Renal cortex interstitium (tissue), 11 donors: Measurements from ENCODE around the gene ITPK1. TPM values are rescaled to one million over a fixed set of nuclear protein-coding genes. Genes with fewer than 3 reads are reported as not detected.
A peak's percentile ranks its signal among the peaks of the same experiment; 100 is the strongest.
"Not testable (repeated sequence)": the region's sequence is repeated elsewhere in the genome, so short reads cannot be mapped to it uniquely, and the experiment has no call there.

ENCODE experiments used
- DNase-seq, 11 donors: peaks; one replicate each; pipeline ENCODE4 v3.0.0-alpha.2; 2013; ENCODE audit warnings: low read depth in 9 of 11, low spot score in 4 of 11; ENCODE audit errors: extremely low read depth in 1 of 11
- polyA plus RNA-seq, 3 donors: library from polyadenylated mRNA; unstranded; fragments of 120-200 nt; gene quantifications; one replicate each; pipeline ENCODE4 v1.2.1, GENCODE V29; 2013; ENCODE audit not compliant: insufficient read length in 3 of 3

ITPK1 gene
- polyA plus RNA-seq, 3 donors, result 27.5 to 40.5 (median 33.0) TPM

DNA sequence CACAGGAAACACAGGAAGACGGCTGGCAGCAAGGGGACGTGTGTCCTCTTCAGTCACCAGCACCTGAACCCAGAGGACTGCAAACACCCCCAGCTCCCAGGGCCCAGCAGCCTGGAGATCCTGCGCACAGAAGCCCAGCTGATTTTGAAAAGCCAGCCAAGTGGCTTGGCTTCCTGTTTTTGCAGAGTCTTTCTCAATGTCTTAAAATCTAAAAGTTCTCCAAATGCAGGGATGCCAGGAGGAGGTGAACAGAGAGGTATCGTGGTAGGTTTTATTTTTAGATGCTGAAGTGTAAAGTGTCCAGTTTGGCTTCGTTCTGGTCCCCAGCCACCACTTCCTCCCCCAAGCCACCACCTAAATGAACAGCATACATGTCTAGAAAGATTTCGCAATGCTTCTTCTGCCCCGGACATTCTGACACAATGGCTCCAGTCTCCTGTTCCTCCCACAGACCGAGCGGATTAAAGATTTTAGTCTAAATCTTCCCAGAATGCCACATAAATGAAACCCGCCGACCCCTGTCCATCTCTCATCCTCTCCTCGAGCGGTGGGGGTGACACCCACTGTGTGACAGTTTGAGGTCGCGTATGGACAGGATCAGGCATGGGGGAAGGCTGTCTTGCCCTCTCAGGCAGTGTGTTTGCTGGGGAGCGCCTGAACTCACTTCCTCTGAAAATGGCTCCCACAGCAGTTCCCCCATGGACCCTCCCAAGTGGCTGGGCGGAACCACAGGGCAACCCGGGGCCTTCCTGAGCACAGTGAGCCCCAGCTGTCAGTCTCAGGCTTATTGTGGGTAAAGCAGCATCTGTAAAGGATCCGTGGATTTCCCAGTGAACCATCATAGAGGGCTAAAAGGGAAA lies 41.6 kb downstream of the ITPK1 start:
- DNase-seq, result no peak

- no peak for DNase-seq
Measured at GRCh38 chr14:93073358-93073707, 42.4 kb downstream of the ITPK1 start.

GRCh38 chr14:93072659-93073357 lies 42.9 kb downstream of the ITPK1 start:
- no peak for DNase-seq

DNA sequence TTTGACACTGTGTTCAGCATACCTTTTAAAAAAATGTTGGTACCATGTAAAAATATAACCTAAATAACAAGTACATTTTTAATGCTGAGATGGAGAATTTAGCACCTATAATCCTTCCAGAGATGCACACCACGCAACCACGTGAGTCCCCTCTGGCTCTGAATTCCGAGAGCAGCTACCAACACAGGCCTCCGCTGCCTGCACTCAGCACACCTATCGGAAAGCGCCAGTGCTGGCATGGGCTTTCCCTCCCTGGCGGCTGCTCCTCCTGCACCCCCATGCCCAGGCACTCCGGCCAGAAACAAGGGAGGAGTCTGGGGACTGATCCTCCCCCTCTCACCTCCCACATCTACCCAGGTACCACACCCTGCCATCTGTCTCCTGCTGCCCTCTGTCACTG lies 47.0 kb downstream of the ITPK1 start:
- no peak for DNase-seq

DNA sequence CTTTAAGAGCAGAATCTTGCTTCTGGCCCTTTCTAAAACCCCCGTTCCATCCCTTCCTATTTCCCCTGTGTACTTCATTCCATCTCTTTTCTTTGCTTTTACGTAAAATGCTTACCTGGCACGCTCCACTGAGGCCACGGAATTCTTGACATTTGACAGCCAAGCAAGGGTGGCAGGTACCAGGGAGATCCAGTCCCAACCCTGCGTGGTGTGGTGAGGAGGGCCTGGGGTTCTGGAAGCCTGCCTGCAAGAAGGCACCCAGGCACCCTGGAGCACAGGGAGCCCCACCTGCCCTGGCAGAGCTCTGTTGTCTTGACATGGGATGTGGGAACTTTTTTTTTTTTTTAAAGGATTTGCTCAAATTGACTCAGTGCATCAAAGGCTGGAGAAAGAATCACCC lies 48.6 kb downstream of the ITPK1 start:
- DNase-seq, result peak in 1 of 11 donors; percentile 48

- DNase-seq, result no peak
Measured at GRCh38 chr14:93065272-93065730, 50.4 kb downstream of the ITPK1 start.

GRCh38 chr14:93064411-93065271 lies 51.1 kb downstream of the ITPK1 start:
- DNase-seq, result no peak

DNA sequence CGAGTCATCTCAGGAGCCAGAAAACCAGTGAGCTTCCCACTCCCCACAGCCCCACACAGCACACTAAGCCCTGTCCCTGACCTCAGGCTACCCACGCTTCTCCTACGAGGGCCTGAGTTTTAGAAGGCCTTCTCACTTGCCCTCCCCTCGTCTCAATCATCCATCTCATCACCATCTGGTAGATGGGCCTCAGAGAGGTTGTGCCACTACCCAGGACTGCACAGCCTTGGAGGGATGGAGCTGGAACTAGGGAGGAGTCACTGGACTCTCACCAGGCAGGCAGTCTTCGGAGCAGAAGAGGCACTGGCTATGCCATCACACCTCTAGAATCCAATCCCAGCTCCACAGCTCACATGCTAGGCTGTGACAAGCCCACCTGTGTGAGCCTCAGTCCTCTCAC lies 52.3 kb downstream of the ITPK1 start:
- no peak for DNase-seq

DNA sequence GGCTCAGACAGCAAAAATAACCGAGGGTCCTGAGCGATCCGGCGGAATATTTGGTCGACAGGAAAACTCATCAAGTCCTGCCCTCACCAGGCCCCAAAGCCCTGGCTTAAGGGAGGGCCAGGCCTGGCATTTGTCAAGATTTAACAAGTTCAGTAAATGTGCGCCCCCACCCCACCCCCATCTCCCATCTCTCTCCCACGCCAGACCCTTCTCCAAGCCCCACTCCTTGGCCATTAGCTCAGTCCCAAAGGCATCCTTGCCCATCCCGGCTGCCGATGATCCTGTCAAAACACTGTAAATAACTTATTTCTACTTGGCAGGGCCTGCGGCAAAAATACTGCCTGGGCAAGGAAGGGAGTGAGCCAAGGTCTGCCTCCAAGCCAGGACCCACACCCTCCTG lies 52.8 kb downstream of the ITPK1 start:
- DNase-seq, result no peak

GRCh38 chr14:93062013-93062412 lies 53.7 kb downstream of the ITPK1 start:
- DNase-seq, result not testable (repeated sequence)

DNA sequence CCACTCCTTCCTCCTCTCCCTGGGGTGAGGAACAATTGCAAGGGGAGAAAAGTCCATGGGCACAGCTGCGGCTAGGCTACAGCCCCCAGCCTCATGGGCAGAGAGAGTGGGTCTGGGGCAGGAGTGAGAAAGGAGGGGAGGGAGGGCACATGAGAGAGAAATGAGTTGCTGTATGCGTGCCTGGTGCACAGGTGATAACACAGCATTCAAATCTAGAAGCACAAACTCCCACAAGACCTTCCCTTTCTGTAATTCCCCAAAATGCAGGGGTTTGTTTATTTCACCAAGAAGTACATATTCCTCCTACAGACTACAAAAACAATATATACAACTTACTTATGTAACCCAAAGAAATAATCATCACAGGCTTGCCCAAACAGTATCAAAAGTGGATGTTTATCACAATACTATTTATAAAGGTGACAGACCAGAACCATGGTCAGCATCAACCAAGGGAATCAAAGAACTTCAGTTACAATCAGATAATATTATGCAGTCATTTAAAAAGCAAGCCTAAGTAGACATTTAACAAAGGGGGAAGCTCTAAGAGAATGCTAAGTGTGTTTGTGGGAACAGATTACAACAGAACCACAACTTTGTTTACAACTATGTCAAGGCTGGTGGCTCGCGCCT lies 54.2 kb downstream of the ITPK1 start:
- no peak for DNase-seq

DNA sequence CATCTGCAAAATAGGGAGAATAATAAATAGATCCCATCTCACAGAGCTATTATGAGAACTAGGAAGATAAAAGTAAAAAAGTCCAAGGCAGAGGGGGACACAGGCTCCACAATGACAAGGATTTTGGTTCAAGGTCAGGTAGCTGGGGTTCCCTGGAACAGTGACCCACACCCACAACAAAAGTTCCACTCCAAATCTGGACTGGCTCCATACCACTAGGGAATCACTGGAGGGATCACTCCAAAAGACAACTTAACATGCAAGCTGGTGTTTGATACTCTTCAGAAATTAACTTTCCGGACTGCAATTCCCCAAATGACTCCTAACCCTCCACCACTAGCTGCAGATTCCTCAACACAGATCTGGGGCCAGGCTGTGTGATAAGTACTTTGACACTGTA lies 54.9 kb downstream of the ITPK1 start:
- no peak for DNase-seq

DNA sequence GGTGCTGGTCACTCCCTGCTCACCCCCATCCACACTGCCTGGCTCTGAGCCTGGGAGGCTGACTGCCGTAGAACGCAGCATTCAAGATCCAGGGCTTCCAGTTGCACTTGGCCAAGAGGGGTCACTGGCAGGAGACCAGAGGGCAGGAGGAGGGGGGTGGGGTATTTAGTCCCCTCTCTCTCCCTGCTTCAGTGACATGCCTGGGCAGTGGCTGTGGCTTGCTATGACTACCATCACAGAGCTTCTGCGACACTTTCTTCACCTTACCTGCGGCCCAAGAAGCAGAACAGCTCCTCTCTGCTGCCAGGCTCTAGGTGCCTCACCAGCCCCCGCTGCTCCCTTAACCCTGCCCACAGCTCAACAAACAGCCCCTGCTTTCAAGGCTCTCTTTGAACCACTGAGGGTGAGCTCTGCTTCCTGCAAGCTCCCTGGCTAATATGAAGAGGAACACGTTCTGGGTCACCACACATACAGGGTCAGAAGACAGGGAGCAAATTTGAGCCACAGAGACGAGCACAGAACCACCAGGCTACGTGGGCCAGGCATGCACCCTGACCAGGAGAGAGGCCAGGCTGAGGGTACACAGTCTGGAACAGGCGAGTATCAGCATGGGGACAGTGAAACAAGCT lies 55.7 kb downstream of the ITPK1 start:
- no peak for DNase-seq

DNA sequence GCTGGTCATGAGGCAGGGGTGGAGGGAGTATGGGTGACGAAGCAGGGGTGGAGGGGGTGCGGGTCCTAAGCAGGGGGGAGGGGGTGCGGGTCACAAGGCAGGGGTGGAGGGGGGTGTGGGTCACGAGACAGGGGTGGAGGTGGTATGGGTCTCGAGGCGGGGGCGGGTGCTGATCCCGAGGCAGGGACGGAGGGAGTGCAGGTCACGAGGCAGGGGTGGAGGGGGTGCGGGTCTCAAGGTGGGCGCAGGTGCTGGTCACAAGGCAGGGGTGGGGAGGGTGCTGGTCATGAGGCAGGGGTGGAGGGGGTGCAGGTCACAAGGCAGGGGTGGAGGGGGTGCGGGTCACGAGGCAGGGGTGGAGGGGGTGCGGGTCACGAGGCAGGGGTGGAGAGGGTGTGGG lies 56.5 kb downstream of the ITPK1 start:
- DNase-seq, result no peak

DNA sequence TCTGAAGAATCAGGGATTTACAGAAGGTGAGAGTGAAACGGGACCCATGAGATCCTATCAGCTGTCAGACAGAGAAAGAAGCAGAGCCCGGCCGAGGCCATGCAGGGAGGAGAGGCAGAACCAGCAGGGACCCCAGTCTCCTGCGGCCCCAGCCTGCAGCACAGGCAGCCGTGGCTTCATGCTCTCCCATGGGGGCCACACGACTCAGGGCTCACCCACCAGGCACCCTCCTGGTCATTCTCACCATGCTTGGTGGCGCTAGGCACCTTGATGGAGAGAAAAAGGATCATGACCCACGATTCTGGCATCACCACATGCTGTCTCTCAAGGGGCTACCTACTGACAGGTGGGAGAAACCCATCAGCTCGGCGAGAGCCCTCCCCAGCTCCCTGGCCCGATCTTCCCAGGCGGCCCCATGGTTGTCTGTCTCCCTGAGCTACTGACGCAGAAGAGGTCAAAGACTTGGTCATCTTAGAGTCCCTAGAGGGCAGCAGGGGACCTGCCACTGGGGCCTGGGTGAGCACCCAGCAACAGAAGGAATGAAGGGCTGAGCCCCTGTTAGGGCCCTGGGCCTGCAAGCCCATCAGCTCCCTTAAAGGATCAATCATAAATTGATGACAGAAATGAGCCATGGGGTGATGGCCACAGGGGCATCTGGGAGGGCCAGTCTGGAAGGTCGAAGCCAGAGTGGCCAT lies 58.0 kb downstream of the ITPK1 start:
- DNase-seq, result no peak

DNA sequence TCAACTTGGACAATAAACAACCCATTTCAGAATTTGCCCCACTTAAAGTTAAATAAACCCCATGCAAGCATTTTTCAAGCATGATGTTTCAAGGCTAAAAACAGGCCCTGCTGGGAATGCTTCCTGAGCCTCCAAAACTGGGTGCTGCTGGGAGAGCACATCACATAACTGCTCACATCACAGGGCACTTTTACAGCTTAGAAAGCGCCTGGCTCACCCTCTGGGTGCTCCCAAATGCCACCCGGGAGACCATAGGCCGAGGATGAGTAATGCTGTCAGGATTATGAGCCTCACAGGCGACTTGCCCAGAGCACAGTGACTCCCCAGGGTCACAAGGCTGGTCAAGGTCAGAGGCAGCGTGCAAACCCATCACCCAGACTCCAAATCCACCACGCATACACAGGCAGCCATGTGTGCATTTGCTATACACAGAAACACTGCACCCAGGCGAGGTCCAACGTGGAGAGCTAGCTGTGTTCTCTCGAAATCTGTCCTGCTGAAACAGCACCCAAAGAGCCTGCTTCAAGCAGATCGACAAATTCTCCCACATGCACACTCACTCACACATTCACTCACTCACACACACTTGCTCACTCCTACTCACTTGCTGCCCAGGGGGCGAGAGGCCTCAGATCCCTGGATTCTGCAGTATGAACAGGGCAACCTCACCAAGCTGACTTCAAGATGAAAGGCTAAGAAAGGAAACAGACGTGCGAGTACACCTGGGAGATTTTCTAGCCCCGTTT lies 58.7 kb downstream of the ITPK1 start:
- no peak for DNase-seq

- DNase-seq, result no peak
Measured at GRCh38 chr14:93056166-93056839, 59.4 kb downstream of the ITPK1 start.
